Keratinocyte (primary cell): ENCODE data around the gene VAV2. TPM values are rescaled to one million over a fixed set of nuclear protein-coding genes. Genes with fewer than 3 reads are reported as not detected.

ENCODE experiments used
- DNase-seq: peaks from one replicate; pipeline ENCODE4 v3.0.0-alpha.2; 2011; ENCODE audit warnings: low read depth, missing footprints, low spot score
- FAIRE-seq: peaks from 2 replicates; lab custom pipeline; 2011; peaks lifted over from hg19 to GRCh38; lab: Jason Lieb, UNC
- H2AFZ ChIP-seq: 2 replicates; pipeline ENCODE4 v1.6.0; 2012; ENCODE audit warnings: low read length, control low read depth, inconsistent platforms; ENCODE audit not compliant: control insufficient read depth
- H3K27ac ChIP-seq: 2 replicates; pipeline ENCODE4 v1.5.1; 2011; ENCODE audit warnings: low read length; ENCODE audit not compliant: control insufficient read depth, insufficient read depth
- H3K27me3 ChIP-seq: 3 replicates; pipeline ENCODE4 v1.6.0; 2011; ENCODE audit warnings: low read length; ENCODE audit not compliant: control insufficient read depth, insufficient read depth; ENCODE audit errors: extremely low read depth
- H3K36me3 ChIP-seq, 2 experiments: 2 replicates in 1 of 2; 3 replicates in 1 of 2; pipeline ENCODE4 v1.5.1; 2011; ENCODE audit warnings: low read length in 2 of 2, mild to moderate bottlenecking in 1 of 2; ENCODE audit not compliant: control insufficient read depth in 2 of 2, insufficient read depth in 2 of 2; ENCODE audit errors: extremely low read depth in 1 of 2
- H3K4me1 ChIP-seq: 3 replicates; pipeline ENCODE4 v1.5.1; 2011; ENCODE audit warnings: low read length; ENCODE audit not compliant: control insufficient read depth, insufficient read depth; ENCODE audit errors: extremely low read depth
- H3K4me2 ChIP-seq: 3 replicates; pipeline ENCODE4 v1.6.0; 2011; ENCODE audit warnings: low read depth, low read length; ENCODE audit not compliant: control insufficient read depth, insufficient read depth; ENCODE audit errors: extremely low read depth
- H3K4me3 ChIP-seq, 3 experiments: fragments of 200-600 bp in 1 of 3; sonication (generic) in 1 of 3; 2 replicates in 2 of 3; 3 replicates in 1 of 3; pipeline ENCODE4 v1.5.1; 2011 to 2016; ENCODE audit warnings: low read length in 3 of 3, mild to moderate bottlenecking in 3 of 3, control low read depth in 2 of 3, inconsistent platforms in 1 of 3, low read depth in 1 of 3, mixed read lengths in 1 of 3, mixed run types in 1 of 3, moderate library complexity in 1 of 3; ENCODE audit not compliant: control insufficient read depth in 2 of 3, insufficient read depth in 2 of 3; ENCODE audit errors: extremely low read depth in 1 of 3
- H3K79me2 ChIP-seq: 2 replicates; pipeline ENCODE4 v1.6.0; 2012; ENCODE audit warnings: low read length; ENCODE audit not compliant: control insufficient read depth, insufficient read depth
- H3K9ac ChIP-seq: 3 replicates; pipeline ENCODE4 v1.6.0; 2011; ENCODE audit warnings: low read length; ENCODE audit not compliant: control insufficient read depth, insufficient read depth; ENCODE audit errors: extremely low read depth
- H3K9me1 ChIP-seq: 3 replicates; pipeline ENCODE4 v1.6.0; 2011; ENCODE audit warnings: low read length; ENCODE audit not compliant: control insufficient read depth, insufficient read depth; ENCODE audit errors: extremely low read depth
- H3K9me3 ChIP-seq: 2 replicates; pipeline ENCODE4 v1.5.1; 2012; ENCODE audit warnings: low read depth, low read length; ENCODE audit not compliant: control insufficient read depth
- H4K20me1 ChIP-seq: 3 replicates; pipeline ENCODE4 v1.6.0; 2011; ENCODE audit warnings: low read length; ENCODE audit not compliant: control insufficient read depth, insufficient read depth; ENCODE audit errors: extremely low read depth
- EZH2 ChIP-seq: IDR thresholded peaks from one replicate; pipeline ENCODE4 v1.6.1; 2012; ENCODE audit warnings: inconsistent platforms, mild to moderate bottlenecking, low read length, moderate library complexity
- dilution Hi-C: fragments of 300-500 bp; cut with MboI; formaldehyde crosslinking; loops from one replicate; pipeline ENCODE4 v1.7.0; 2020; ENCODE audit warnings: low sequenced_read_pairs; ENCODE audit not compliant: extremely low pct_ligation_motif_present
- polyA plus RNA-seq, 5 experiments: library from polyadenylated mRNA; depleted of rRNA in 3 of 5; stranded (reverse) in 3 of 5; stranded (forward) in 1 of 5; unstranded in 1 of 5; fragments of >200 nt; gene quantifications; 1 replicate in 1 of 5; 2 replicates in 3 of 5; 3 replicates in 1 of 5; pipeline versions ENCODE4 v1.2.1 to v1.2.3, GENCODE V29; 2011 to 2012; ENCODE audit warnings: missing spikeins in 2 of 5, low read depth in 1 of 5, low replicate concordance in 1 of 5
- TF ChIP-seq, protein P1 (sequence below), 3 experiments: IDR thresholded peaks in 1 of 3; conservative IDR thresholded peaks in 1 of 3; optimal IDR thresholded peaks in 1 of 3; 2 replicates in 2 of 3; 3 replicates in 1 of 3; pipeline versions ENCODE3 to v1.5.1; 2011; ENCODE audit warnings: low read length in 3 of 3, mild to moderate bottlenecking in 3 of 3, moderate library complexity in 2 of 3, control low read depth in 1 of 3, inconsistent platforms in 1 of 3; ENCODE audit not compliant: insufficient read depth in 2 of 3; ENCODE audit errors: extremely low read depth in 1 of 3

Gene VAV2
- polyA plus RNA-seq, 1 donor (not counting 4 experiments of a cell fraction or from before 2014, with no cell fraction given), result 16.4 TPM

DNA sequence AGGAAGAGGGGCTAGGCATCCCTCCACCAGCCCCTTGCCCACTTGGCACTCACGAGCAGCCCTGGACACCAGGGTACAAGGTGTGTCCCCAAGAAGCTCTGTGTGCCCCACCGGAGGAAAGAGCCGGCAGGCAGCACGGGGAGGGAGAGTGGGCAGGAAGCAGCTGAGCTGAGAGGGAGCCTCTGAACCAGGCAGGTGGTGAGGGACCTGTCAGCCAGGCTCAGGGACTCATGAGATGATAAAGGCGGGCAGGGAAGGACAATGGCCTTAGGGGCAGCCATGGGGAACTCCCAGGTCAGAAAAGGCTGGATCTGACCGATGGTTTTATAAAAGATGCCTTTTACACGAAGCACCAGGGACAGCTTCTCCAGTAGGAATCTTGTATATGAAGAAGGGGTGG lies 112.0 kb downstream of the VAV2 start:
- Histone ChIP-seq H3K27me3 (no peaks in the 10 kb centered on the region), H3K79me2 (peaks cover 62% of the 10 kb centered on the region), H3K4me2 (no peak overlapping the region), H3K9ac (no peak overlapping the region), H2AFZ (no peak overlapping the region), H3K4me3 (no peak overlapping the region), H3K9me1 (peaks cover 8% of the 10 kb centered on the region), H3K36me3 (peaks cover 0 to 1% of the 10 kb centered on the region in 2 experiments), H3K27ac (no peak overlapping the region), H3K9me3 (no peaks in the 10 kb centered on the region), H3K4me1 (peaks cover 67% of the 10 kb centered on the region), H4K20me1 (no peaks in the 10 kb centered on the region)
- DNase-seq (no peak), FAIRE-seq (no peak)
- dilution Hi-C loops, result no loop called here
- no peak for TF ChIP-seq EZH2
- TF ChIP-seq, protein P1, sequence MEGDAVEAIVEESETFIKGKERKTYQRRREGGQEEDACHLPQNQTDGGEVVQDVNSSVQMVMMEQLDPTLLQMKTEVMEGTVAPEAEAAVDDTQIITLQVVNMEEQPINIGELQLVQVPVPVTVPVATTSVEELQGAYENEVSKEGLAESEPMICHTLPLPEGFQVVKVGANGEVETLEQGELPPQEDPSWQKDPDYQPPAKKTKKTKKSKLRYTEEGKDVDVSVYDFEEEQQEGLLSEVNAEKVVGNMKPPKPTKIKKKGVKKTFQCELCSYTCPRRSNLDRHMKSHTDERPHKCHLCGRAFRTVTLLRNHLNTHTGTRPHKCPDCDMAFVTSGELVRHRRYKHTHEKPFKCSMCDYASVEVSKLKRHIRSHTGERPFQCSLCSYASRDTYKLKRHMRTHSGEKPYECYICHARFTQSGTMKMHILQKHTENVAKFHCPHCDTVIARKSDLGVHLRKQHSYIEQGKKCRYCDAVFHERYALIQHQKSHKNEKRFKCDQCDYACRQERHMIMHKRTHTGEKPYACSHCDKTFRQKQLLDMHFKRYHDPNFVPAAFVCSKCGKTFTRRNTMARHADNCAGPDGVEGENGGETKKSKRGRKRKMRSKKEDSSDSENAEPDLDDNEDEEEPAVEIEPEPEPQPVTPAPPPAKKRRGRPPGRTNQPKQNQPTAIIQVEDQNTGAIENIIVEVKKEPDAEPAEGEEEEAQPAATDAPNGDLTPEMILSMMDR (optimal IDR thresholded peaks at IDR 0.05 in 1 of 3, IDR thresholded peaks at IDR 0.05 in 1 of 3, conservative IDR thresholded peaks at IDR 0.05 in 1 of 3; ENCODE audit: extremely low read depth in 1 of 3, insufficient read depth in 2 of 3, low read length in 3 of 3), result no peak

DNA sequence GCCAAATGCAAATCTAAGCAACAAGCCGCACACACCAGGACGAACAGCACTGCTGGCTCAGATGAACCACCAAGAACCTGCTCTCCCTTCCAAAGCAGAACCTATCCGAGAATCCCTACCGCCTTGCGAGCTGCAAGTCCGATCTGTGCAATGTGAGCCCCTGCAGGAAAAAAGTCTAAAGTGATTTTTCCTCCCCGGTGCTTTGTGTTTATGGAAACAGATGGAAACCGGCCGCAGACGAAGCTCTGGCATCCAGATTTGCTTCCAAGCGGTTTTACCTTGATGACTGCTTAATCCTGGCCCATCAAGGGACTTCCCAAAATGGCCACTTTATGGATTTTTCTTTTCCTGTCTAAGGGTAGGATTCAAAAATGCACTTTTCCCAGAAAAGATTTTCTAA lies 112.5 kb downstream of the VAV2 start:
- dilution Hi-C loops, result no loop called here

More for the DNA sequence above, 112.5 kb downstream of the VAV2 start:
- H3K79me2 ChIP-seq, result peaks cover 61% of the 10 kb centered on the region
- no peaks in the 10 kb centered on the region for H3K27me3 ChIP-seq
- no peak overlapping the region for H2AFZ ChIP-seq
- DNase-seq (no peak), FAIRE-seq (no peak)
- H3K4me3 ChIP-seq, result no peak overlapping the region
- H3K4me1 ChIP-seq, result peaks cover 72% of the 10 kb centered on the region
- H3K9ac ChIP-seq, result no peak overlapping the region
- H4K20me1 ChIP-seq, result no peaks in the 10 kb centered on the region
- H3K36me3 ChIP-seq, result peaks cover 0 to 1% of the 10 kb centered on the region in 2 experiments
- no peak overlapping the region for H3K4me2 ChIP-seq
- no peak overlapping the region for H3K27ac ChIP-seq
- peaks cover 8% of the 10 kb centered on the region for H3K9me1 ChIP-seq
- TF ChIP-seq, protein P1 (optimal IDR thresholded peaks at IDR 0.05 in 1 of 3, IDR thresholded peaks at IDR 0.05 in 1 of 3, conservative IDR thresholded peaks at IDR 0.05 in 1 of 3; ENCODE audit: extremely low read depth in 1 of 3, insufficient read depth in 2 of 3, low read length in 3 of 3), result no peak
- TF ChIP-seq EZH2, result no peak
- no peaks in the 10 kb centered on the region for H3K9me3 ChIP-seq
